Neural progenitor cell (in vitro differentiated cells): ENCODE data around the gene MAD2L1. TPM values are rescaled to one million over a fixed set of nuclear protein-coding genes. Genes with fewer than 3 reads are reported as not detected.

ENCODE experiments used
- DNase-seq: peaks from one replicate; pipeline ENCODE4 v3.0.0-alpha.2; 2016; ENCODE audit warnings: low spot score
- H2AFZ ChIP-seq: fragments of 200-600 bp; sonication (generic); replicated peaks from 2 replicates; pipeline ENCODE4 v1.6.1; 2016; ENCODE audit warnings: antibody characterized with exemption
- H3F3A ChIP-seq: fragments of 200-600 bp; sonication (generic); 2 replicates; pipeline ENCODE4 v1.6.1; 2016; ENCODE audit warnings: antibody characterized with exemption, low read depth
- H3K27ac ChIP-seq: fragments of 200-600 bp; sonication (generic); 2 replicates; pipeline ENCODE4 v1.5.1; 2016; ENCODE audit warnings: mild to moderate bottlenecking
- H3K27me3 ChIP-seq: fragments of 200-600 bp; sonication (generic); 2 replicates; pipeline ENCODE4 v1.6.1; 2016; ENCODE audit warnings: mild to moderate bottlenecking, moderate library complexity
- H3K36me3 ChIP-seq: fragments of 200-600 bp; sonication (generic); 2 replicates; pipeline ENCODE4 v1.5.1; 2016
- H3K4me1 ChIP-seq: fragments of 200-600 bp; sonication (generic); 2 replicates; pipeline ENCODE4 v1.6.1; 2016; ENCODE audit warnings: mixed run types
- H3K4me2 ChIP-seq: fragments of 200-600 bp; sonication (generic); 2 replicates; pipeline ENCODE4 v1.6.1; 2016
- H3K4me3 ChIP-seq: fragments of 200-600 bp; sonication (generic); 2 replicates; pipeline ENCODE4 v1.5.1; 2016
- H3K79me2 ChIP-seq: fragments of 200-600 bp; sonication (generic); 2 replicates; pipeline ENCODE4 v1.6.1; 2016; ENCODE audit warnings: low read depth
- H3K9ac ChIP-seq: fragments of 200-600 bp; sonication (generic); 2 replicates; pipeline ENCODE4 v1.6.1; 2016
- H3K9me3 ChIP-seq: fragments of 200-600 bp; sonication (generic); 2 replicates; pipeline ENCODE4 v1.5.1; 2016; ENCODE audit warnings: low read depth
- H4K20me1 ChIP-seq: fragments of 200-600 bp; sonication (generic); 2 replicates; pipeline ENCODE4 v1.6.1; 2016; ENCODE audit warnings: low read depth
- H3K27ac Mint-ChIP-seq: 3 replicates; pipeline ENCODE4 v1.8.0; 2021; ENCODE audit warnings: mixed read lengths
- H3K27me3 Mint-ChIP-seq: 2 replicates; pipeline ENCODE4 v1.8.0; 2022; ENCODE audit warnings: low read depth, mild to moderate bottlenecking, inconsistent platforms, moderate library complexity, mixed read lengths; ENCODE audit not compliant: insufficient read depth
- H3K36me3 Mint-ChIP-seq: 3 replicates; pipeline ENCODE4 v1.8.0; 2021; ENCODE audit warnings: mixed read lengths
- H3K4me1 Mint-ChIP-seq: 3 replicates; pipeline ENCODE4 v1.8.0; 2021; ENCODE audit warnings: mixed read lengths
- H3K4me3 Mint-ChIP-seq: 3 replicates; pipeline ENCODE4 v1.8.0; 2021; ENCODE audit warnings: mild to moderate bottlenecking, moderate library complexity, mixed read lengths
- H3K9me3 Mint-ChIP-seq: 3 replicates; pipeline ENCODE4 v1.8.0; 2020; ENCODE audit warnings: mixed read lengths
- CTCF ChIP-seq: fragments of 200-600 bp; sonication (generic); IDR thresholded peaks from 2 replicates; pipeline ENCODE4 v1.5.1; 2017; ENCODE audit warnings: antibody characterized with exemption, mild to moderate bottlenecking
- EZH2 ChIP-seq: fragments of 200-600 bp; sonication (generic); IDR thresholded peaks from 2 replicates; pipeline ENCODE4 v1.6.1; 2017; ENCODE audit warnings: antibody characterized with exemption, mild to moderate bottlenecking, moderate library complexity
- EZH2phosphoT487 ChIP-seq: fragments of 200-600 bp; sonication (generic); IDR thresholded peaks from 2 replicates; pipeline ENCODE4 v1.6.1; 2017; ENCODE audit warnings: antibody characterized with exemption
- total RNA-seq: library from RNA; depleted of rRNA; stranded (reverse); fragments of >200 nt; gene quantifications from 2 replicates; pipeline ENCODE4 v1.2.3, GENCODE V29; 2015; ENCODE audit warnings: low replicate concordance

MAD2L1 gene
- total RNA-seq, 1 donor from 2014 or later, result 190 TPM

- H3K9me3 Mint-ChIP-seq, result no peaks in the 10 kb centered on the region
- H3K36me3 ChIP-seq, result no peaks in the 10 kb centered on the region
- no peaks in the 10 kb centered on the region for H3K79me2 ChIP-seq
- TF ChIP-seq CTCF, result no peak
- TF ChIP-seq EZH2phosphoT487, result no peak
- no peak for TF ChIP-seq EZH2
- no peak overlapping the region for H3K4me3 ChIP-seq
- H3K27me3 Mint-ChIP-seq, result peaks cover 2% of the 10 kb centered on the region
- no peaks in the 10 kb centered on the region for H3K27me3 ChIP-seq
- no peaks in the 10 kb centered on the region for H3F3A ChIP-seq
- no peak overlapping the region for H3K27ac ChIP-seq
- H3K4me1 ChIP-seq, result no peaks in the 10 kb centered on the region
- no peaks in the 10 kb centered on the region for H3K4me1 Mint-ChIP-seq
- no peaks in the 10 kb centered on the region for H3K9me3 ChIP-seq
- no peak for DNase-seq
- no peak overlapping the region for H3K4me3 Mint-ChIP-seq
- no peak overlapping the region for H2AFZ ChIP-seq
- H3K27ac Mint-ChIP-seq, result no peak overlapping the region
- H3K4me2 ChIP-seq, result no peak overlapping the region
- no peaks in the 10 kb centered on the region for H4K20me1 ChIP-seq
- no peak overlapping the region for H3K9ac ChIP-seq
- no peaks in the 10 kb centered on the region for H3K36me3 Mint-ChIP-seq
Observed at GRCh38 chr4:120007191-120007871, 59.3 kb downstream of the MAD2L1 start.
